NCI-H1930 (cell line): ENCODE results near the gene HIRA.
"Not testable (repeated sequence)": the region's sequence is repeated elsewhere in the genome, so short reads cannot be mapped to it uniquely, and the experiment has no call there.

ENCODE experiments used
- DNase-seq, 2 experiments: peaks; one replicate each; lab custom pipeline; 2025; lab: John Stamatoyannopoulos, UW

Gene HIRA

GRCh38 chr22:19443544-19444211 is 12.1 kb upstream of the HIRA start:
- no peak for DNase-seq

DNA sequence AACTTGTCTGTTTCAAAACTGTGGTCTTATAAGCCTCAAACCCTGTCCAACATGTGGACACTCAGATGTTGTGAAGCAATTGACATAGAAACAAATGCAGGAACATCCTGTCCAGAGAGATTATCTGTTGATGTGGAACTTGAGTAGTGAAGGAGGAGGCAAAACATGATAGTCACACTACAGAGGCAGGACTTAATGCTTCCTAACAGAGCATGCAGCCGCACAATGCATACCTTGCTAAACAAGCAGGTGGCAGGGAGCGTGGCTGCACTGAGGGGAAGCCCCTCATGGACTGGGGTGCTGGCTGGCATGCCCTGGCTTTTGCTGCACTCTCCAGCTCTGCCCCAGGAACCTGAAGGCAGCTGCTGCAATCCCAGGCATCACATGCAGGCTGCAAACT is 10.6 kb upstream of the HIRA start:
- DNase-seq = no peak

- DNase-seq = no peak
Observed at GRCh38 chr22:19440411-19441195, 9.1 kb upstream of the HIRA start.

DNA sequence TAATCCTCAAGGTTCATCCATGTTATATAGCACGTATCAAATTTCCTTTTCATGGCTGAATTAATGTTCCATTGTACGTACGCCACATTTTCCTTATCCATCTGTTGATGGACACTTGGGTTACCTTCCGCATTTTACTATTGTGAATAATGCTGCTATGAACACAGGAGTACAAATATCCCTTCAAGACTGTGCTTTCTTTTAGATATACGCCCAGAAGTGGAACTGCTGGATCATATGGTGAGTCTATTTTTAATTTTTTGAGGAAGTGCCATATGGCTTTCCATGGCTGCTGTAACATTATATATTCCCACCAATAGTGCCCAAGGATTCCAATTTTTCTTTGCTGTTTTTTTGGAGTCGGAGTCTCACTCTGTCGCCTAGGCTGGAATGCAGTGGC is 6.8 kb upstream of the HIRA start:
- DNase-seq = no peak

- DNase-seq = not testable (repeated sequence)
Observed at GRCh38 chr22:19436444-19437161, 5.1 kb upstream of the HIRA start.

DNA sequence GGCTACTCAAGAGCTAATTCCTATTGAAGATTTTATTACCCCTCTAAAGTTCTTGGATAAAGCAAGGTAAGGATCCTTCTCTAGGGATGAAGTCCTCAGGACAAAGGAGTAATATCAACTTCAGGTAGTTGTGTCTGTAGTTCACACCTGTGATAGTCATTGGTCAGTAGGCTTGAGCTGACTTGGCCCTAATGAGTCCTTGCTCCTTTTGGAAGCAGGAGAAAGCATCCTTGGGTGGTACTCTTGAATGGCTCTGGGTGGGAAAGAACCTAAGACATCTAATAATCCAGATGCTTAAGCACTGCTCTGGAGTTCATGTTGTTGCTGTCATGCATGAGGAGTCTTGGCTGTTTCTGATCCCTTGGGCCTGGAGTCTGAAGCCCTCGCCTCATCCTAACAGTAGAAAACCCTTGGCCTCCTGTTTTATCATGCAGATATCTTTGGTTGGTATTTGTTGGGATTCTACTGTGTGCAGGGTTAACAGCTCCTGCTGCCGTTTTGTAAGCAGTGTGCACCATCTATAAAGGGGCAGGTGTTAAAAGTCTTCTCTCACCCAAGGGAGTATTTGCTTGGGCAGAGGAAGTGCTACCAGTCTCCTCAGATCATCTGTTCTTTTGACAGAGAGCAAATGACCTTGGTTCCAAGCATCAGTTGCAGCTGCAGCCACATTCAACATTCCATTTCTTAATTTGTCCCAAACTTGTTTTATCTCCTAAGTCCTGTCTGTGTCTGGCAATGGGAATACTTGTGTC is 3.5 kb upstream of the HIRA start:
- no peak for DNase-seq

- no peak for DNase-seq
Observed at GRCh38 chr22:19434401-19434800, 2.9 kb upstream of the HIRA start.

DNA sequence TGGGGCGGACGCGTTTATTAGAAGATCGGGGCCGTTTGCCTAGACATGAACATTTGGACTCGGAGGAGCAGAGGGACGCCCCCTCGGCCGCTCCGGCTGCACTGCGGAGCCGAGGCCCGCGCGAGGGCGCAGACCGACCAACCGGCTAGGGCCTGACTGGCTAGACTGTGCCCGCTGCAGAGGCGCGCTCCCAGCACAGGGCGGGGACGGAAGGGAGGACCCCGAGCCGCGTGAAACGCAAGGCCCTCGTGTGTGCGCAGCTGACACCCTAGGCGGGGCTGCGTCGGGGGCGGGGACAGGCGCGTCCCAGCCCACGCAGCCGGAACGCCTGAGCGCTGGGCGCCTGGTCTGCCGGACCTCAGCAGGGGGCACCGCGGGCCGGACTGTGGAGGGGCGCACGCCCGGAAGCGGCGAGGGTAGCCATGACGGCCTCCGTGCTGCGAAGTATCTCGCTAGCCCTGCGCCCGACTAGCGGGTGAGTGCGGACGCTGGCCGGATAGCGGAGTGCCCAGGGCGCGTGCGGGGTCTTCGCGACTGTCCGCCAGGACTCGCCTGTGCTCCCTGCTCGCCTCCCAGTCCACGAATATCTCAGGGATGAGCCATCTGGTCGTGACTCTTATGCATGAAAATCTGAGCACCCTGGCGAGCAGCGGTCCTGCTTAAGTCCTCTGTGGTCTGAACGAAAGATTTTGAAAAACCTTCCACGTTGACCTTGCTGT is 759 bp upstream of the HIRA start, which contains the start of gene MRPL40:
MRPL40 (plus strand) TSS at position 413 of the 719 bp plus-strand sequence; CDS start at position 423, 10 bp downstream.
- peak; percentile 85 to 92 for DNase-seq

GRCh38 chr22:19430890-19431541 is 517 bp downstream of the HIRA start:
- peak in 1 of 2 experiments; percentile 10 for DNase-seq

DNA sequence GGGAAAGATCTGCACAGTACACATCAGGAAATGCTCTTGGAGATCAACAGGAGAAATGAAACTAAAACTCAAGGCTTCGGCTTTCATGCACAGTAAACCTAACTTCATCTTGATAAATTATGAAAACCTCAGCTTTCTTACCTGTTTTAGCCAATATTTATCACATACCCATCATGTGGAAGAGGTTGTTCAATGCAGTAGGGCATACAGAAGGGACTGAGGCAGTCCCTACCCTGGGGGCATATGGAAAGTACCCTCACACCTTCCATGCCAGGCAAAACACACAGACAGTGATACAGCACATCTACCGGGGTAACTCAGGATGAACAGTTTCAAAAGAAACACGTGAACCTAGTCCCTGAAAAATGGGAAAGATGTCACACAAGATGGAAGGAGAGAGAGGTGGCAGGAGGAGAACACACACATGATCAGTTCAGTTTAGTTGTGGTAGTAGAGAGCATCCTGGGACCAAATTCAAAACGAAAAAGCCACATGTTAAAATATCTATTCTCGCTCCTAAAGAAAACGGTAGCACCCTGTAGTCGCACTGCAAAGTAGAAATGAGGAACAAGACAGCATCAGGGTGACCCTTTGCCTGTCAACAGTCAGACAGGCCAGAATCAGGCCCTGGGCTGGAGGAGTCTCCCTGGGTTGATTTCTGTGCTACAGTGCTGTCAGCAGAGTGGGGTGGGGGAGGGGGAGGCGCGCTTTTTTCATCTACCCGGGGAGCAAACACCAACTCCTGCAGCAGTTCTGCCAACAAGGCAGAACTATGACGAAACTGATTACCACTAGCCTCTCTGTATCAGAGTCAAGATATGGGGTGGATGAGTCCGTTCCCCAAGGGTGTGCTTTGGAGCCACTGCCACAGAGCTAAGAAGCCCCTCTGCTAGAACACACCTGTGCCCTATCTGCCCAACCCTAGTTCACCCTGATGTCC is 1.3 kb downstream of the HIRA start:
- no peak for DNase-seq

- no peak for DNase-seq
Observed at GRCh38 chr22:19424186-19424500, 7.4 kb downstream of the HIRA start.

GRCh38 chr22:19422440-19423301 is 8.9 kb downstream of the HIRA start:
- no peak for DNase-seq

DNA sequence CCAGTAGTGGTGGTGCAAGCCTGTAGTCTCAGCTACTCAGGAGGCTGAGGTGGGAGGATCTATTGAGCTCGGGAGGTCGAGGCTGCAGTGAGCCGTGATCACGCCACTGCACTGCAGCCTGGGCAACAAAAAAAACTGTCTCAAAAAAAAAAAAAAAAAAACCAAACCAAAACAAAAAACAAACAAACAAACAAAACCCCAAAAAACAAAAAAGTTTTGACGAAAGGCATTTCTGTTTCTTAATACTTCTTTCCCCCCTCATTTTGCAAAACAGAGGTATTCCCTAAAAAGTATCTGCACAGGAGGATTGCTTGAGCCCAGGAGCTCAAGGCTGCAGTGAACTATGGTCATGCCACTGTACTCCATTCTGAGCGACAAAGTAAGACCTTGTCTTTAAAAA is 11.2 kb downstream of the HIRA start:
- no peak for DNase-seq

DNA sequence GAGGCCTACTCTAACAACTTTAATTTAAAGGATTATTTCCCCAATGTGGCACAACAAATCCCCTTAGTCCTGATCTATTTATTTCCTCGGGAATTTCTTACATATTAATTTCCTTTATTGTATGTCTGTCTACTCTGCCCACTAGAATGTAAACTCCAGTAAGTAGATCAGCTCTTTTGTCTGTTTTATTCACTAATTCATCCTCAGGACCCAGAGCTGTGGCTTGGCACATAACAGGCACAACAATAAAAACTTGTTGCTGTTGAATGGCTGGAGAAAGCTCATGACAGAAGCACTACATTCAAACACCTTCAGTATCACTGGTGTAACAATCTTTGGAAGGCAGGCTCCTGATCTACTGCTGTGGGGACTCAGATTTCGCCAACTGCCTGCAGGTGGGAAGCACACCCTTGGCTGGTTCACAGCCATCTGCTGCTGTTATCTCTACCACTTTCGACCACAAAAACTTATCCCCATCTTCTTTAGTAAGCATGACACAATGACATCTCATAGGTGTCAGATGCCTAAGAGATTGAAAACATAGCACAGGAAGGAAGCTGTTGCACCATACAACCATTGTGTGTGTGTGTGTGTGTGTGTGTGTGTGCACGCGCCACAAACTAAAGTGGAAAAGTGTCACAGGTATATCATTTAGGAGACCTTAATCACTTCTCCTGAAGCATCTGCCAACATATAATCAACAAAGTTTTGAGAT is 11.9 kb downstream of the HIRA start:
- no peak for DNase-seq

- DNase-seq = no peak
Observed at GRCh38 chr22:19419086-19419463, 12.5 kb downstream of the HIRA start.

DNA sequence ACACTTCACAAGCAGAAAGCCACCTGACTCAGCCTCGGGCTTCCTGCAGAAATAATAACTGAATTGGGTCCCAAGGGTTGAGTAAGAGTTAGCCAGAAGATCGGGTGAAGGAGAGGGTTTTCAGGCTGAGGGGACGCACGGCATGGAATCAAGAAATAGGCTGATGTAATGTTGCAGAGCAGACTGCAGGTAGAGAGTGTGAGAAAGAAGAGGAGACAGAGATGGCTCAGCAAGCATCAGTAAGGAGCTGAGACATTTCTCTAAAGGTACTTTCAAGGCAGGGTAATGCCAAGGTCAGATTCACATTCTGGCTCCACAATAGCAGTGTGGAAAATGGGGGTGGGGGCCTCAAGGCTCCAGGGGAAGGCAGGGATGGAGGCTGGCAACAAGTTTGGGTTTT is 18.6 kb downstream of the HIRA start:
- no peak for DNase-seq

- DNase-seq = no peak
Observed at GRCh38 chr22:19412478-19412877, 19.1 kb downstream of the HIRA start.

DNA sequence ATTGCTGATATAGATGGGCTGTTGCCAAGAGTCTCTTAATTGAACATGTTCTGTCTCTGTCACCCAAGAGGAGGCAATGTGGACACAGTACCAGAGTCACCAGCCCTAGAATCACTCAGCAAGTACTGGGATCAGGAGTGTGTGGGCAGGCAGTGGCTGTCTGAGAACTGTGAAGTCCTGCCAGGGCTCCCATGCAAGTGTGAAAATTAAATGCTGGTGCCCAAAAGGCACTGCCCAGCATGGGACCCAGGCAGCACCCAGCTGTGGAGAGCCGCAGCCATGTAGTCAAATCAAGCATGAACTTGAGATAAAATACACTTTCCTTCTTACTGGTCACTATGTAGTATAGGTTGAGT is 19.9 kb downstream of the HIRA start:
- no peak for DNase-seq
